ENCODE data around the gene UBQLN1. TPM values are rescaled to one million over a fixed set of nuclear protein-coding genes. Genes with fewer than 3 reads are reported as not detected.

The UBQLN1 gene
- total and polyA plus RNA-seq, 2 donors (not counting 1 experiment from before 2014, with no cell fraction given), result 49.8 to 101 TPM

- Histone ChIP-seq H3K27ac (ENCODE audit: low read length in 2 of 2) (peak overlapping the region; percentile 95 to 96), H3K4me3 (ENCODE audit: control extremely low read depth in 1 of 5, extremely low read depth in 1 of 5, insufficient read depth in 1 of 5, low read depth in 2 of 5, low read length in 4 of 5) (peak overlapping the region; percentile 75 to 95 (median 87)), H4K20me1 (ENCODE audit: control insufficient read depth, insufficient read depth, low read length, poor library complexity, severe bottlenecking) (peaks cover 22% of the 10 kb centered on the region), H2AFZ (ENCODE audit: insufficient read depth, low read depth, low read length, poor library complexity, severe bottlenecking) (peak overlapping the region; percentile 85), H3K4me1 (ENCODE audit: control insufficient read depth in 2 of 2, insufficient read depth in 2 of 2, low read length in 2 of 2) (peaks cover 20% of the 10 kb centered on the region in 2 donors), H3K9ac (ENCODE audit: low read length) (peak overlapping the region; percentile 81), H3K4me2 (replicated peaks; ENCODE audit: low read depth, low read length, poor library complexity, severe bottlenecking) (peak overlapping the region; percentile 76), H3K79me2 (ENCODE audit: control insufficient read depth, insufficient read depth, low read length) (peaks cover 48% of the 10 kb centered on the region), H3K36me3 (replicated peaks in 1 of 2; ENCODE audit: control extremely low read depth in 1 of 2, control insufficient read depth in 1 of 2, extremely low read depth in 1 of 2, insufficient read depth in 2 of 2, low read length in 1 of 2) (no peaks in the 10 kb centered on the region), H3K27me3 (replicated peaks in 1 of 4; ENCODE audit: control extremely low read depth in 1 of 4, control insufficient read depth in 3 of 4, insufficient read depth in 4 of 4, low read length in 3 of 4) (no peaks in the 10 kb centered on the region), H3K9me3 (ENCODE audit: control extremely low read depth in 1 of 3, control insufficient read depth in 2 of 3, insufficient read depth in 1 of 3, low read length in 2 of 3) (peaks cover 0 to 4% (median 0%) of the 10 kb centered on the region in 3 donors)
- peak; percentile 46 for ATAC-seq (ENCODE audit: low read depth)
- WGBS (ENCODE audit: insufficient coverage), result under 1% methylated on average over 26 of the region's 26 CpGs
- no peaks in the 10 kb centered on the region for H3K27me3 Mint-ChIP-seq
- TF ChIP-seq EZH2 (IDR thresholded peaks at IDR 0.05; ENCODE audit: borderline replicate concordance, insufficient read depth, low read depth, low read length, poor library complexity, severe bottlenecking), result no peak
- TF ChIP-seq, protein P1, sequence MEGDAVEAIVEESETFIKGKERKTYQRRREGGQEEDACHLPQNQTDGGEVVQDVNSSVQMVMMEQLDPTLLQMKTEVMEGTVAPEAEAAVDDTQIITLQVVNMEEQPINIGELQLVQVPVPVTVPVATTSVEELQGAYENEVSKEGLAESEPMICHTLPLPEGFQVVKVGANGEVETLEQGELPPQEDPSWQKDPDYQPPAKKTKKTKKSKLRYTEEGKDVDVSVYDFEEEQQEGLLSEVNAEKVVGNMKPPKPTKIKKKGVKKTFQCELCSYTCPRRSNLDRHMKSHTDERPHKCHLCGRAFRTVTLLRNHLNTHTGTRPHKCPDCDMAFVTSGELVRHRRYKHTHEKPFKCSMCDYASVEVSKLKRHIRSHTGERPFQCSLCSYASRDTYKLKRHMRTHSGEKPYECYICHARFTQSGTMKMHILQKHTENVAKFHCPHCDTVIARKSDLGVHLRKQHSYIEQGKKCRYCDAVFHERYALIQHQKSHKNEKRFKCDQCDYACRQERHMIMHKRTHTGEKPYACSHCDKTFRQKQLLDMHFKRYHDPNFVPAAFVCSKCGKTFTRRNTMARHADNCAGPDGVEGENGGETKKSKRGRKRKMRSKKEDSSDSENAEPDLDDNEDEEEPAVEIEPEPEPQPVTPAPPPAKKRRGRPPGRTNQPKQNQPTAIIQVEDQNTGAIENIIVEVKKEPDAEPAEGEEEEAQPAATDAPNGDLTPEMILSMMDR (IDR thresholded peaks at IDR 0.05), result no peak
- H3K9me3 Mint-ChIP-seq (ENCODE audit: insufficient read depth), result peaks cover 2% of the 10 kb centered on the region
- H3K4me1 Mint-ChIP-seq, result peaks cover 49% of the 10 kb centered on the region
- CTCF ChIA-PET, result interaction anchor here (0.6 to 1.7 kb wide), 6 partner anchors 19 to 373 kb away, joined by 3 to 7 read pairs (median 4); partner anchors contain the start of gene KIF27
- intact Hi-C loops (cut with micrococcal nuclease), result loop anchor here (5.0 kb wide), 1 partner anchor 35 kb away; no protein-coding TSS in a partner anchor
- no peak for DNase-seq
- H3K27ac Mint-ChIP-seq, result peak overlapping the region; percentile 95
- peak overlapping the region; percentile 93 for H3K4me3 Mint-ChIP-seq
- POLR2A ChIA-PET, result interaction anchor here (1.7 to 2.5 kb wide), 4 partner anchors 84 to 273 kb away, joined by 5 to 17 read pairs (median 12); partner anchors contain the start of genes HNRNPK, IDNK, KIF27 and RMI1
These were observed 315 bp downstream of the UBQLN1 start for GRCh38 chr9:83707518-83707767.

Data from B cell (primary cell).